ENCODE data around the gene DLEC1.

Gene DLEC1

GRCh38 chr3:38127611-38128302 lies 88.7 kb downstream of the DLEC1 start:
- no peak for TF ChIP-seq CTCF (conservative IDR thresholded peaks at IDR 0.05; ENCODE audit: control insufficient read depth, insufficient read depth, low read depth, low read length)
- no peak for DNase-seq (ENCODE audit: low read depth)
- H3K4me3 ChIP-seq (ENCODE audit: control insufficient read depth, low read depth, low read length) = no peak overlapping the region

DNA sequence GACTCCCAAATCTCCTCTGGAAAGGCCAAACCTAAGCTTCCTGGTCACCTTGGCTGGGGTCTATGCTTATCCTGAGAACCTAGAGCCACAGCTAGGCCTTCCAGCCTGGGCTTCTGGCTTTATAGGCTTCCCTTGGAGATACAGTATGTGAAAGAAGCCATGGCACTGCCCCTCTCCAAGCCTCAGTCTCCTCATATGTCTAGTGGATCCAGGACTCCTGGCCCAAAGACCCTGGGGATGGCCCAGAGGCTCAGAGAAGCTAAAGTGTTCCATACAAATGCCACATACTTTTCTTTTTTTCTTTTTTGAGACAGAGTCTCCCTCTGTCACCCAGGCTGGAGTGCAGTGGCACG lies 89.3 kb downstream of the DLEC1 start:
- no peak for DNase-seq (ENCODE audit: low read depth)
- H3K4me3 ChIP-seq (ENCODE audit: control insufficient read depth, low read depth, low read length) = no peak overlapping the region
- no peak for TF ChIP-seq CTCF (conservative IDR thresholded peaks at IDR 0.05; ENCODE audit: control insufficient read depth, insufficient read depth, low read depth, low read length)

DNA sequence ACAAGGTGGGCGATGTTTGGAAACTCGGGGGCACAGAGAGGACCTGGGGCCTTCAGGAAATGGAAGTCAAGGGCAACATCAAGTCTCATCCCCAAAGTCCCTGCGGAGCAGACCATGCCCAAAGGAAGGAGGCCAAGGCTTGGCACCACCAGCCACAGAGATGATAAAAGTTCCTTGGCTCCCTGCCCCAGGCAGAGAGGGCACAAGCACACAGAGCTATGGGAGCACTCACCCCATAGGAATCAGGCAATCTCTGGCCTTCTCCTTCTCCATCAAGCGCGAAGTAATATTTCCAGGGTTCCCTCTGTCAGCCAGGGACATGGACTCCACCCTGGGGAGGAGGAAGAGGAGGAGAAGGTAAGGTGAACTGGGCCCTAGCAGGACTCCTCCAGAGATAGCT lies 90.0 kb downstream of the DLEC1 start:
- no peak overlapping the region for H3K4me3 ChIP-seq (ENCODE audit: control insufficient read depth, low read depth, low read length)
- DNase-seq (ENCODE audit: low read depth) = no peak
- TF ChIP-seq CTCF (conservative IDR thresholded peaks at IDR 0.05; ENCODE audit: control insufficient read depth, insufficient read depth, low read depth, low read length) = no peak

GRCh38 chr3:38130631-38131065 lies 91.6 kb downstream of the DLEC1 start:
- no peak for TF ChIP-seq CTCF (conservative IDR thresholded peaks at IDR 0.05; ENCODE audit: control insufficient read depth, insufficient read depth, low read depth, low read length)
- DNase-seq (ENCODE audit: low read depth) = no peak
- no peak overlapping the region for H3K4me3 ChIP-seq (ENCODE audit: control insufficient read depth, low read depth, low read length)

GRCh38 chr3:38131621-38132369 lies 92.8 kb downstream of the DLEC1 start:
- H3K4me3 ChIP-seq (ENCODE audit: control insufficient read depth, low read depth, low read length) = no peak overlapping the region
- DNase-seq (ENCODE audit: low read depth) = peak; percentile 47
- peak; percentile 57 for TF ChIP-seq CTCF (conservative IDR thresholded peaks at IDR 0.05; ENCODE audit: control insufficient read depth, insufficient read depth, low read depth, low read length)

DNA sequence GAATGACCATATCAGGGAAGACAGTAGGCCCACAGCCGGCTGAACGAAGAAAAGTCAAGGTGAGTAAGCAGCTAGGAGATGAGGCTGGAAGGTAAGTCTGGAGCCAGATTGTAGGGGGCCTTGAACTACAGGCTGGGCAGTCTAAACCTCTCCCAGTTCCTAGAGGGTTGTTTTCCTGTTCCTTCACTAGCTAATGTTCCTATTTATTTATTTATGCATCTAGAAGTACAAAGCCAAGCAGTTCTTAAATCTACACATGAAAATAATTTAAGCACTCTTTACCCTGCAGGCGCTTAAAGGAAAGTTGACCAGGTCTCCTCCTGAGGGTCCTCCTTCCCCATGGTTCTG lies 94.2 kb downstream of the DLEC1 start:
- no peak for DNase-seq (ENCODE audit: low read depth)
- no peak overlapping the region for H3K4me3 ChIP-seq (ENCODE audit: control insufficient read depth, low read depth, low read length)
- no peak for TF ChIP-seq CTCF (conservative IDR thresholded peaks at IDR 0.05; ENCODE audit: control insufficient read depth, insufficient read depth, low read depth, low read length)

Measured in fibroblast of mammary gland (primary cell).